Activated naive CD8-positive, alpha-beta T cell treated with anti-CD3 and anti-CD28 coated beads, Interleukin-2, amount 10 ng/mL, durations not matched to agents 7 days and 5 days (primary cell): Measurements from ENCODE around the gene TIMM44. TPM values are rescaled to one million over a fixed set of nuclear protein-coding genes. Genes with fewer than 3 reads are reported as not detected.
"Not testable (repeated sequence)": the region's sequence is repeated elsewhere in the genome, so short reads cannot be mapped to it uniquely, and the experiment has no call there.

Experiments used
- ATAC-seq: fragments of 150-1000 bp; cut with Tn5 transposase; one replicate; pipeline ENCODE4 v1.10.0; 2021; ENCODE audit warnings: low read depth, moderate library complexity
- POLR2A ChIA-PET: fragments of 350-600 bp; sonication (Branson Sonifier 250); formaldehyde crosslinking; loops from one replicate; lab custom pipeline; 2021; ENCODE audit warnings: antibody characterized with exemption; lab: Charles Lee
- DNase-seq: peaks from one replicate; pipeline ENCODE4 v3.0.0; 2021
- H3K27ac Mint-ChIP-seq: one replicate; pipeline ENCODE4 v1.8.0; 2022; ENCODE audit warnings: mild to moderate bottlenecking, mixed read lengths
- H3K27me3 Mint-ChIP-seq: one replicate; pipeline ENCODE4 v1.8.0; 2022; ENCODE audit warnings: mild to moderate bottlenecking, moderate library complexity, mixed read lengths
- H3K36me3 Mint-ChIP-seq: one replicate; pipeline ENCODE4 v1.8.0; 2021; ENCODE audit warnings: mild to moderate bottlenecking, mixed read lengths
- H3K4me1 Mint-ChIP-seq: one replicate; pipeline ENCODE4 v1.8.0; 2021; ENCODE audit warnings: mixed read lengths
- H3K4me3 Mint-ChIP-seq: one replicate; pipeline ENCODE4 v1.8.0; 2022; ENCODE audit warnings: mild to moderate bottlenecking, moderate library complexity, mixed read lengths
- H3K9me3 Mint-ChIP-seq: one replicate; pipeline ENCODE4 v1.8.0; 2021; ENCODE audit warnings: mixed read lengths
- total RNA-seq, 2 experiments: library from RNA; stranded (reverse); gene quantifications; one replicate each; pipeline ENCODE4 v1.2.3, GENCODE V29; 2021

TIMM44 gene
- total RNA-seq, 2 experiments from 2014 or later = 66.6 to 67.8 TPM

DNA sequence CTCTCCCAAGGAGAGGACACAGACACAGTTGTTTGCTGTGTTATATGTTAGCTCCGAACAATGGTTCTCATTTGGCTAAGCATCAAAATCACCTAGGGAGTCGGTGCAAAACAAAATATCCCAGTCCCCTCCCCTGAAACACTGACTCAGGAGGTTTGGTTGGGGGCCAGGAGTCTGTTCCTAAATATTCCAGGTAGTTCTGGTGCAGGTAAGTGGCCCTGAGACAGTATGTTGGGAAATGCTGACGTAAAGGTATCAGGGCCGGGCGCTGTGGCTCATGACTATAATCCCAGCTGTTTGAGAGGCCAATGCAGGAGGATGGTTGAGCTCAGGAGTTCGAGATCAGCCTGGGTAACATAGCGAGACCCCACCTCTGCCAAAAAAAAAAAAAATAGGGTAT, 42.1 kb downstream of the TIMM44 start:
- peaks cover 15% of the 10 kb centered on the region for H3K4me1 Mint-ChIP-seq
- no peak overlapping the region for H3K4me3 Mint-ChIP-seq
- H3K9me3 Mint-ChIP-seq = no peaks in the 10 kb centered on the region
- H3K27me3 Mint-ChIP-seq = no peaks in the 10 kb centered on the region
- POLR2A ChIA-PET = interaction anchor here (0.7 kb wide), 1 partner anchor 19 kb away, joined by 3 read pairs; no protein-coding TSS in a partner anchor
- ATAC-seq = no peak
- peaks cover 2% of the 10 kb centered on the region for H3K36me3 Mint-ChIP-seq
- DNase-seq = no peak
- H3K27ac Mint-ChIP-seq = no peak overlapping the region

DNA sequence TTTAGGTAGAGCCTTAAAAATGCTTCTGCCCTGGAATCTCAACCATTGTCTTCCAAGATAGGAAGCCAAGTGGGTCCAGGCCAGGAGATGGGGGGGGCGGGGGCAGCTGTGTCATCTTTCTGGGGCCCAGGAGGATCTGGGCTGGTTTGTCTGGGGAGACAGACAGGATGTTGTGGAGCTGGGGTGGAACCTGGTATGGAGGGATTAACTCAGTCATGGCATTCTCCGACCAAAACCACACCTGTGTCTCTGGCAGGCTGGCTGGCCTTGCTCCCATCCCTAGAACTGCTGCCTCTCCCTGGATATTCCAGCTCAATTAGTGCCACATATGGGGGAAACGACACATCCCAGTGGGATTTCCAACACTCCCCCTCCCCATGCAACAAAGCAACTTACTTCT, 42.5 kb downstream of the TIMM44 start:
- ATAC-seq = no peak
- POLR2A ChIA-PET = no interaction called here

DNA sequence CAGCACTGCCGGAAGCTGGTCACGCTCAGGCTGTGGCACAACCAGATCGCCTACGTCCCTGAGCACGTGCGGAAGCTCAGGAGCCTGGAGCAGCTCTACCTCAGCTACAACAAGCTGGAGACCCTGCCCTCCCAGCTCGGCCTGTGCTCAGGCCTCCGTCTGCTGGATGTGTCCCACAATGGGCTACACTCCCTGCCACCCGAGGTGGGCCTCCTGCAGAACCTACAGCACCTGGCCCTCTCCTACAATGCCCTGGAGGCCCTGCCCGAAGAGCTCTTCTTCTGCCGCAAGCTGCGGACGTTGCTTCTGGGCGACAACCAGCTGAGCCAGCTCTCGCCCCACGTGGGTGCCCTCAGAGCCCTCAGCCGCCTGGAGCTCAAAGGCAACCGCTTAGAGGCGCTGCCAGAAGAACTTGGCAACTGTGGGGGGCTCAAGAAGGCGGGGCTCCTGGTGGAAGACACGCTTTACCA, 43.0 kb downstream of the TIMM44 start:
- H3K9me3 Mint-ChIP-seq = no peaks in the 10 kb centered on the region
- DNase-seq (no peak), ATAC-seq (no peak)
- no peak overlapping the region for H3K4me3 Mint-ChIP-seq
- POLR2A ChIA-PET = no interaction called here
- no peaks in the 10 kb centered on the region for H3K27me3 Mint-ChIP-seq
- no peaks in the 10 kb centered on the region for H3K36me3 Mint-ChIP-seq
- no peak overlapping the region for H3K27ac Mint-ChIP-seq
- H3K4me1 Mint-ChIP-seq = peaks cover 13% of the 10 kb centered on the region

More for the DNA sequence above, 42.5 kb downstream of the TIMM44 start:
- no peak overlapping the region for H3K4me3 Mint-ChIP-seq
- H3K27me3 Mint-ChIP-seq = no peaks in the 10 kb centered on the region
- H3K27ac Mint-ChIP-seq = no peak overlapping the region
- peaks cover 15% of the 10 kb centered on the region for H3K4me1 Mint-ChIP-seq
- DNase-seq = no peak
- H3K36me3 Mint-ChIP-seq = peaks cover 2% of the 10 kb centered on the region
- no peaks in the 10 kb centered on the region for H3K9me3 Mint-ChIP-seq

DNA sequence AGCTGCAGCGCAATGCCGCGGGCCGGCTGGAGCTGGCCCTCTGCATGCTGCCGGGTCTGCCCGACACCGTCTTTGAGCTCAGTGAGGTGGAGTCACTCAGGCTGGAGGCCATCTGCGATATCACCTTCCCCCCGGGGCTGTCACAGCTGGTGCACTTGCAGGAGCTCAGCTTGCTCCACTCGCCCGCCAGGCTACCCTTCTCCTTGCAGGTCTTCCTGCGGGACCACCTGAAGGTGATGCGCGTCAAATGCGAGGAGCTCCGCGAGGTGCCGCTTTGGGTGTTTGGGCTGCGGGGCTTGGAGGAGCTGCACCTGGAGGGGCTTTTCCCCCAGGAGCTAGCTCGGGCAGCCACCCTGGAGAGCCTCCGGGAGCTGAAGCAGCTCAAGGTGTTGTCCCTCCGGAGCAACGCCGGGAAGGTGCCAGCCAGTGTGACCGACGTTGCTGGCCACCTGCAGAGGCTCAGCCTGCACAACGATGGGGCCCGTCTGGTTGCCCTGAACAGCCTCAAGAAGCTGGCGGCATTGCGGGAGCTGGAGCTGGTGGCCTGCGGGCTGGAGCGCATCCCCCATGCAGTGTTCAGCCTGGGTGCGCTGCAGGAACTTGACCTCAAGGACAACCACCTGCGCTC, 43.6 kb downstream of the TIMM44 start:
- ATAC-seq = no peak

DNA sequence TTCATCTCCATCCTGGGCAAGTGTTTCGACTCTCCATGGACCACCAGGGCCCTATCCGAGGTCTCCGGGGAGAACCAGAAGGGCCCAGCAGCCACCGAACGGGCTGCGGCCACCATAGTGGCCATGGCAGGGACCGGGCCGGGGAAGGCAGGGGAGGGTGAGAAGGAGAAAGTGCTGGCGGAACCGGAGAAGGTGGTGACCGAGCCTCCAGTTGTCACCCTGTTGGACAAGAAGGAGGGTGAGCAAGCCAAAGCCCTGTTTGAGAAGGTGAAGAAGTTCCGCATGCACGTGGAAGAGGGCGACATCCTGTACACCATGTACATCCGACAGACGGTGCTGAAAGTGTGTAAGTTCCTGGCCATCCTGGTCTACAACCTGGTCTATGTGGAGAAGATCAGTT, 44.5 kb downstream of the TIMM44 start:
- no peak for DNase-seq
- Mint-ChIP-seq H3K4me1 (peaks cover 7% of the 10 kb centered on the region), H3K36me3 (no peaks in the 10 kb centered on the region), H3K27me3 (no peaks in the 10 kb centered on the region), H3K4me3 (no peak overlapping the region), H3K9me3 (no peaks in the 10 kb centered on the region), H3K27ac (no peak overlapping the region)
- POLR2A ChIA-PET = interaction anchor here (1.3 kb wide), 1 partner anchor 21 kb away, joined by 3 read pairs; the partner anchor contains the start of gene SNAPC2
- no peak for ATAC-seq

More for the DNA sequence above, 43.6 kb downstream of the TIMM44 start:
- no peaks in the 10 kb centered on the region for H3K27me3 Mint-ChIP-seq
- POLR2A ChIA-PET = interaction anchor here (1.3 kb wide), 1 partner anchor 21 kb away, joined by 3 read pairs; the partner anchor contains the start of gene SNAPC2
- no peak overlapping the region for H3K4me3 Mint-ChIP-seq
- H3K27ac Mint-ChIP-seq = no peak overlapping the region
- no peaks in the 10 kb centered on the region for H3K36me3 Mint-ChIP-seq
- H3K9me3 Mint-ChIP-seq = no peaks in the 10 kb centered on the region
- peaks cover 9% of the 10 kb centered on the region for H3K4me1 Mint-ChIP-seq
- no peak for DNase-seq

DNA sequence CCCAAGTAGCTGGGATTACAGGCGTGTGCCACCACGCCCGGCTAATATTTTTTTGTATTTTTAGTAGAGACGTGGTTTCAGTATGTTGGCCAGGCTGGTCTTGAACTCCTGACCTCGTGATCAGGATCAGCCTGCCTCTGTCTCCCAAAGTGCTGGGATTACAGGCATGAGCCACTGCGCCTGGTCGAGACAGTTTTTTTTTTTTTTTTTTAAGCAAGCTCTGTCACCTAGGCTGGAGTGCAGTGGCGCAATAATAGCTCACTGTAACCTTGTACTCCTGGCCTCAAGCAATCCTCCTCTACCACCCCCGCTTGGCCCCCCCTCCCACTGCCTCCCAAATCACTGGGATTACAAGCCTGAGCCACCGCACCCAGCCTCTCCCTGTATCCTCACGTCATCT, 46.2 kb downstream of the TIMM44 start:
- no peaks in the 10 kb centered on the region for H3K36me3 Mint-ChIP-seq
- no peak overlapping the region for H3K27ac Mint-ChIP-seq
- no peaks in the 10 kb centered on the region for H3K27me3 Mint-ChIP-seq
- ATAC-seq = no peak
- H3K4me1 Mint-ChIP-seq = peaks cover 7% of the 10 kb centered on the region
- POLR2A ChIA-PET = interaction anchor here (0.6 kb wide), 1 partner anchor 422 kb away, joined by 3 read pairs; no protein-coding TSS in a partner anchor
- no peaks in the 10 kb centered on the region for H3K9me3 Mint-ChIP-seq
- DNase-seq = no peak
- H3K4me3 Mint-ChIP-seq = no peak overlapping the region

DNA sequence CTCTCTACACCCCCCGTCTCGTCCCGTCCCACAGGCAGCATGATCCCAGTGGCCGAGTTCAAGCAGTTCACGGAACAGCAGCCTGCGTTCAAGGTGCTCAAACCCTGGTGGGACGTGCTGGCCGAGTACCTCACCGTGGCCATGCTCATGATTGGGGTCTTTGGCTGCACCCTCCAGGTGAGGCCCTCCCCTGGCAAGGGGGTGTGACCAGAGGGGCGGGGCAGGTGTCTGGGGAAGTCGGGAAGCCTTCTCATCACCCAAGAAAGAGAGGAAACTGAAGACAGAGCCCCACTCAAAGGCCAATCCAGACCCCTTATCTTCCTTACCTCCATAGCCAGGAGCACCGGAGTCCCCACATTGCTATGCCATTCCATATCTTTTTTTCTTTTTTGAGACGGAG, 47.9 kb downstream of the TIMM44 start:
- no peaks in the 10 kb centered on the region for H3K36me3 Mint-ChIP-seq
- no peak for DNase-seq
- no peak overlapping the region for H3K27ac Mint-ChIP-seq
- ATAC-seq = no peak
- POLR2A ChIA-PET = no interaction called here
- peaks cover 7% of the 10 kb centered on the region for H3K4me1 Mint-ChIP-seq
- H3K27me3 Mint-ChIP-seq = peaks cover 4% of the 10 kb centered on the region
- H3K9me3 Mint-ChIP-seq = no peaks in the 10 kb centered on the region
- H3K4me3 Mint-ChIP-seq = no peak overlapping the region

DNA sequence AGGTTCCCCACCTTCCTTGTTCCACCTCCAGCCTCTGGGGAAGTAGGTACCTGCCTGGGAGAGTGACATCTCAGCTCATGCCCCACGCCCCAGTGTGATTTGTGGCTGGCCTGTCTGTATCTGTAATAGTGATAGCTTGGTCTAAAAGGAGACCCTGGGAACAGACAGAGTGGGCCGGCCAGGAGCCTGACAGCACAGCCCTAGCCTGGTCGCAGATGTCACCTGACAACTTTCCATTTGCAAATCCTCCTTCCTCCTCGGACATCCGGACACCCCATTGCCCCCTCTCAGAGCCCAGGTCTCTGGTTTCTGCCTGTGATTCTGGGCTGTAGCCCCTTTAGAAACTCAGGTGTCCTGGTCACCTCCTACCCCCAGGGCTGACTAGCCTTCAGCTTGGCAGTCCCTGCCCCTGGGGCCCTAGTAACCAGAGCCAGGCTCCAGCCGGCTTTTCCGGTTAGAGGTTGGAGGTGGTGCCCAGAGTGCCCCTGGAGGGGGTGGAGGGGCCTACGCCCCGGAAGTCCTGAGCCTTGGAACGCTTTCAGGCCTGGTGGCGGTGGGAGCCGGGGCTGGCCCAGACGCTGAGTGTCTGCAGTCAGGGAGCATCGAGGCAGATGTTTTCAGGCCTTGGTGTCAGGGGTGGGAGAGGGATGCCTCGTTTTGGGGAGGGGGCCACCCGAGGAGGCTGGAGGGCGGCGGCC, 48.7 kb downstream of the TIMM44 start:
- no peaks in the 10 kb centered on the region for H3K9me3 Mint-ChIP-seq
- POLR2A ChIA-PET = no interaction called here
- H3K4me3 Mint-ChIP-seq = no peak overlapping the region
- peaks cover 7% of the 10 kb centered on the region for H3K4me1 Mint-ChIP-seq
- no peaks in the 10 kb centered on the region for H3K36me3 Mint-ChIP-seq
- no peak overlapping the region for H3K27ac Mint-ChIP-seq
- DNase-seq (no peak), ATAC-seq (no peak)
- peaks cover 4% of the 10 kb centered on the region for H3K27me3 Mint-ChIP-seq

DNA sequence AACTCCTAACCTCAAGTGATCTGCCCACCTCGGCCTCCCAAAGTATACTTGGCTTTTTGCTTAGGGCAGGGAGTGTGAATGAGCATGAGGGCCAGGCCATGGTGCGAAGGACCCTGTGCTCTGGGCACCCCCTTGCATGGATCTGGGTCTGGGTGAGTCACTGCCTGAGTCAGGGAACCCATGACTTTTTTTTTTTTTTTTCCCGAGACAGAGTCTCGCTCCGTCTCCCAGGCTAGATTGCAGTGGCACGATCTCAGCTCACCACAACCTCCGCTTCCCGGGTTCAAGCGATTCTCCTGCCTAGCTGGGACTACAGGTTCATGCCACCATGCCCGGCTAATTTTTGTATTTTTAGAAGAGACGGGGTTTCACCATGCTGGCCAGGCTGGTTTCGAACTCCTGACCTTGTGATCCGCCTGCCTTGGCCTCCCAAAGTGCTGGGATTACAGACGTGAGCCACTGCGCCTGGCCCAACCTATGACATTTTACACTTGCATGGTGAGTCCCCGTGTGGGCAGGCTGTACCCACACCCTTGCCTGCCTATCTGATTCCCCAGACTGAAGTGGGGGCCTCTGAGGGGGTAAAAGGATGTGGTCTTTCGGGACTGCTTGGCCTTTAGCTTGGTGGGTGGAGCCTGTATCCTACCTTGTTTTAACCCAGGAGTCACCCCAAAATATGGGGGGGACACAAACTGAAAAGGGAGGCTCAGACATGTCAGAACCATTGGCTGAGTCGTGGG, 49.9 kb downstream of the TIMM44 start:
- H3K36me3 Mint-ChIP-seq, H3K4me1 Mint-ChIP-seq, ATAC-seq, H3K9me3 Mint-ChIP-seq, H3K27ac Mint-ChIP-seq, DNase-seq, H3K4me3 Mint-ChIP-seq, POLR2A ChIA-PET: not testable (repeated sequence)
- peaks cover 12% of the 10 kb centered on the region for H3K27me3 Mint-ChIP-seq

DNA sequence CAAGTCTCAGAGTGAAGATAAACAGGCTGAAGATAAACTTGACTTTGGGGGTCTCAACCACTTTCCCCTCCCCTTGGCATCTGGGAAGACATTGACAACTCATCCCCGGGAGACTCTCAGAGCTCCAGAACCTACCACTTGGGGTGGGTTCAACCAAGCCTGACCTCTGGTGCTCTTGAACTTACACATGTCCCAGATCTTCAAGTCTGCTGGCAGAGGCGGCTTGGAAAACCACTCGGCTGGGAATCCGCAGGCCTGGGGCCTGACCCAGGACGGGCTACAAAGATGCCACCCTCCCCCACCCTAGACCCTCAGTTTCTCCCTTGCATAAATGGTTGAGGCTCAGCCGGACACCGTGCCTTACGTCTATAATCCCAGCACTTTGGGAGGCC, 54.6 kb downstream of the TIMM44 start:
- Mint-ChIP-seq H3K36me3 (no peaks in the 10 kb centered on the region), H3K4me3 (no peak overlapping the region), H3K27ac (no peak overlapping the region), H3K9me3 (no peaks in the 10 kb centered on the region), H3K4me1 (peaks cover 5% of the 10 kb centered on the region), H3K27me3 (peaks cover 23% of the 10 kb centered on the region)
- no peak for DNase-seq
- ATAC-seq = no peak
- POLR2A ChIA-PET = no interaction called here

DNA sequence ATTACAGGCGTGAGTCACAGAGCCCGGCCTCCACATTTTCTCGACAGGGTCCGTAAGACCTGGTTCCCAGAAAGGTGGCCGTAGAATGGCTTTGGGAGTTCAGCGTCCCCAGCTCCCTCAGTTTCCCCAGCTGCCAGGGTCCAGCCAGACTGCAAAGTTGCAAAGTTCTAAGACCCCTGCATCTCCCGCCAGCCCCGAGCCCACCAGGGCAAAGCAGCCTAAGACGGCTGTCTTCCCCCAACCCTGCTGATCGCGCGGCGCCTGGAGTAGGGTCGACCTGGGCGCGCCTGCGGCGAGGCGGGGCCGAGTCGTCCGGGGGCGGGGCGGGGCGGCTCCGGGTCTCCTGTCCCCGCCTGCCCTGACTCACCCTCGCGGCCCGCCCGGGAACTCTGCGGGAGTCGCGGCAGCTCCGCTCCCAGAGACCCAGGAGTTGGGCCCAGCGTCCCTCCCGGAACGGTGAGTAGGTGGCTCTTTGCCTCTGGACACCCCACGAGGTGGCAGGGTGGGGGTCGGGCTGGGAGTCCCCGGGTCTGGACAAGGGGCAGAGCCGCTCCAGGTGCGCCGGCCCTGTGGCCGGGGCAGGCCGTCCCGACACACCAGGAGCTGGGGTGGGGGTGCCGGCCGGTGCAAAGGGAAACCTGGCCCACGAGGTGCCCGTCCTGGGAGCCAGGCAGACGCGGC, 55.2 kb downstream of the TIMM44 start, which contains the start of gene LRRC8E:
Gene LRRC8E, plus strand, starts transcription at position 366 of the 681 bp plus-strand sequence. CDS start 7,094 bp downstream, outside the sequence.
- Mint-ChIP-seq H3K4me3 (no peak within 1 kb of the TSS), H3K27me3 (peaks cover 23% of the 10 kb centered on the region)
- no peak for DNase-seq

DNA sequence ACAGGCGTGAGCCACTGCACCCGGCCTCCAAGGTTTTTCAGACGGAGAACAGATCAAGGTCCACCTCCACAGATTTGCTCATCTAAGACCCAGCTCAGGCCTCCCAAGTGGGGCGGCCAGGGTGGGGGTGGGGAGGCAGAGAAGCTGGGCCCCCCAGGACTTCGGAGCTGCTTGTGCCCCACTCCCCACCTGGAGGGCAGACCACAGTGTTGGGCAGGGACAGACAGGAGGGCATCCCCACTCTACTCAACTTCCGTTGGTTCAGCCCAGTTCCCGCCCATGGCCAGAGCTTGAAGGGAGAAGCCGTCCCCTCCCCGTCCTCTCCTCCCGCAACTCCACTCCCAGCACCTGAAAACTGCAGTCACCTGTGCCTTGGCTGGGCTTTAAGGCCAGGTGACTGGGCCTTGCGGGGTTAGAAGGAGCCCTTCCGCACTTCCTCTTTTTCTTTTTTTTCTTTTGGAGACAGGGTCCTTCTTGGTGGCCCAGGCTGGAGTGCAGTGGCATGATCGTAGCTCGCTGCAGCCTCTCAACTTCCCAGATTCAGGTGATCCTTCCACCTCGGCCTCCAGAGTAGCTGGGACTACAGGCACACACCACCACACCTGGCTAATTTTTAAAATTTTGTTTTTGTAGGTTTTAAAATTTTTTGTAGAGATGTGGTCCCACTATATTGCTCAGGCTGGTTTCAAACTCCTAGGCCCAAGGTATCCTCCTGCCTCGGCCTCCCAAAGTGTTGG, 55.9 kb downstream of the TIMM44 start:
- Mint-ChIP-seq H3K27ac (no peak overlapping the region), H3K4me1 (peaks cover 5% of the 10 kb centered on the region), H3K36me3 (no peaks in the 10 kb centered on the region), H3K27me3 (peaks cover 23% of the 10 kb centered on the region), H3K9me3 (no peaks in the 10 kb centered on the region), H3K4me3 (no peak overlapping the region)
- DNase-seq (no peak), ATAC-seq (no peak)
- POLR2A ChIA-PET = no interaction called here

More for the DNA sequence above, 55.2 kb downstream of the TIMM44 start, which contains the start of gene LRRC8E:
- H3K4me1 Mint-ChIP-seq = peaks cover 5% of the 10 kb centered on the region
- H3K9me3 Mint-ChIP-seq = no peaks in the 10 kb centered on the region
- POLR2A ChIA-PET = no interaction called here
- no peaks in the 10 kb centered on the region for H3K36me3 Mint-ChIP-seq
- peak; percentile 79 for ATAC-seq
- no peak within 1 kb of the TSS for H3K27ac Mint-ChIP-seq
